ENCODE measurements around the gene CCIN. TPM values are rescaled to one million over a fixed set of nuclear protein-coding genes. Genes with fewer than 3 reads are reported as not detected.

CCIN gene
- total and polyA plus RNA-seq, 2 of the 4 experiments (the other 2 are of a cell fraction) = 0.80 to 1.1 TPM

- dilution Hi-C loops (cut with HindIII; ENCODE audit: low sequenced_read_pairs, unreplicated experiment) (no loop called here), in situ Hi-C loops (cut with MboI; ENCODE audit: low sequenced_read_pairs) (no loop called here), intact Hi-C loops (cut with micrococcal nuclease) (no loop called here)
- Histone ChIP-seq H2AFZ (replicated peaks; ENCODE audit: low read length, poor library complexity) (no peak overlapping the region), H3K27me3 (ENCODE audit: control insufficient read depth, insufficient read depth, low read length) (no peaks in the 10 kb centered on the region), H3K27ac (ENCODE audit: insufficient read depth, low read length) (no peak overlapping the region), H3K56ac (ENCODE audit: extremely low read depth, insufficient read depth, low read length) (no peak overlapping the region), H3K9me3 (ENCODE audit: control insufficient read depth, insufficient read depth, low read length) (no peaks in the 10 kb centered on the region), H3K9ac (ENCODE audit: low read depth, low read length) (no peak overlapping the region), H3K23ac (ENCODE audit: low read depth, low read length) (no peak overlapping the region), H2BK120ac (ENCODE audit: low read depth, low read length) (no peak overlapping the region), H4K8ac (ENCODE audit: low read depth in 2 of 2, low read length in 2 of 2) (no peak overlapping the region), H4K20me1 (ENCODE audit: insufficient read depth, low read length) (no peaks in the 10 kb centered on the region), H2AK9ac (replicated peaks; ENCODE audit: low read depth, low read length, poor library complexity) (no peak overlapping the region), H3K14ac (replicated peaks; ENCODE audit: low read depth, low read length) (no peak overlapping the region), H4K5ac (ENCODE audit: low read depth, low read length) (no peak overlapping the region), H3K9me1 (ENCODE audit: insufficient read depth, low read length) (peaks cover 7% of the 10 kb centered on the region), H3K79me1 (ENCODE audit: low read depth in 1 of 2, low read length in 2 of 2) (peaks cover 4 to 15% of the 10 kb centered on the region in 2 experiments; a peak in 2 of 4 replicates), H2AK5ac (ENCODE audit: low read depth, low read length) (no peak overlapping the region), H3K4me1 (ENCODE audit: control insufficient read depth, insufficient read depth, low read length) (peaks cover 7% of the 10 kb centered on the region), H4K91ac (ENCODE audit: insufficient read depth, low read depth, low read length) (no peak overlapping the region), H3K4ac (ENCODE audit: low read depth, low read length) (no peak overlapping the region), H2BK5ac (ENCODE audit: low read depth, low read length, poor library complexity, severe bottlenecking) (no peak overlapping the region), H3K4me2 (ENCODE audit: low read depth, low read length) (no peak overlapping the region), H3K36me3 (ENCODE audit: control insufficient read depth, insufficient read depth, low read length) (peaks cover 52% of the 10 kb centered on the region), H3K4me3 (ENCODE audit: insufficient read depth, low read depth, low read length) (no peak overlapping the region), H2BK15ac (ENCODE audit: low read depth, low read length) (no peak overlapping the region), H2BK20ac (ENCODE audit: low read depth, low read length) (no peak overlapping the region), H3K18ac (ENCODE audit: low read depth, low read length) (no peak overlapping the region)
- TF ChIP-seq ELK1 (IDR thresholded peaks at IDR 0.05; ENCODE audit: borderline replicate concordance, low read depth, low read length) (no peak), MAFK (IDR thresholded peaks at IDR 0.05; ENCODE audit: low read depth, low read length) (no peak), BHLHE40 (IDR thresholded peaks at IDR 0.05; ENCODE audit: low read depth, low read length) (no peak), MAZ (IDR thresholded peaks at IDR 0.05; ENCODE audit: borderline replicate concordance, low read depth, low read length) (no peak), CTCF (conservative IDR thresholded peaks at IDR 0.05; ENCODE audit: low read depth, low read length) (no peak), CEBPB (IDR thresholded peaks at IDR 0.05; ENCODE audit: low read depth, low read length) (no peak), USF2 (IDR thresholded peaks at IDR 0.05; ENCODE audit: low read depth, low read length) (no peak), FOS (IDR thresholded peaks at IDR 0.05; ENCODE audit: low read depth, low read length) (no peak), NFE2L2 (IDR thresholded peaks at IDR 0.05; ENCODE audit: low read depth, low read length) (no peak), RCOR1 (IDR thresholded peaks at IDR 0.05; ENCODE audit: insufficient replicate concordance, low read length) (no peak), CHD1 (IDR thresholded peaks at IDR 0.05; ENCODE audit: low read depth, low read length) (no peak), RAD21 (IDR thresholded peaks at IDR 0.05; ENCODE audit: low read length) (no peak)
- BruUV-seq (replicated peaks) = no TSS peak
- ChIA-PET POLR2A (ENCODE audit: unreplicated experiment) (no interaction called here), CTCF (interaction anchor here (1.5 kb wide), 1 partner anchor 47 kb away, joined by 3 read pairs; no protein-coding TSS in a partner anchor)
- no peak for DNase-seq
- no CpG with 5 or more reads among the region's 7 CpGs for WGBS, 2 experiments (ENCODE audit: extremely low coverage in 2 of 2, insufficient read length in 1 of 2)
- no peak for ATAC-seq (ENCODE audit: low read depth)
Measured at GRCh38 chr9:36119476-36119875, 49.7 kb upstream of the CCIN start.
